Epidermal melanocyte (primary cell): Measurements from ENCODE around the gene RHEBL1.

ENCODE experiments used
- DNase-seq: peaks from one replicate; pipeline ENCODE4 v3.0.0; 2011; ENCODE audit warnings: low spot score; ENCODE audit not compliant: insufficient read length

Gene RHEBL1

GRCh38 chr12:49021292-49021915 is 48.4 kb downstream of the RHEBL1 start:
- DNase-seq, result no peak

GRCh38 chr12:49020441-49020840 is 49.3 kb downstream of the RHEBL1 start:
- no peak for DNase-seq

- DNase-seq, result no peak
Observed at GRCh38 chr12:49019443-49020324, 50.1 kb downstream of the RHEBL1 start.

GRCh38 chr12:49019120-49019430 is 50.7 kb downstream of the RHEBL1 start:
- no peak for DNase-seq

GRCh38 chr12:49018261-49019119 is 51.3 kb downstream of the RHEBL1 start, which contains the start of gene PRKAG1:
PRKAG1 (minus strand) TSS chr12:49018776; CDS start chr12:49018740, 36 bp downstream.
- DNase-seq, result peak; percentile 96

- DNase-seq, result no peak
Observed at GRCh38 chr12:49017891-49018260, 51.9 kb downstream of the RHEBL1 start.

GRCh38 chr12:49015196-49015595 is 54.6 kb downstream of the RHEBL1 start:
- no peak for DNase-seq
